HFF-Myc (cell line): ENCODE measurements around the gene SYNJ2.

ENCODE experiments used
- DNase-seq: peaks from one replicate; pipeline ENCODE4 v3.0.0-alpha.2; 2011; ENCODE audit warnings: low read depth; ENCODE audit errors: extremely low read depth
- H3K4me3 ChIP-seq: replicated peaks from 2 replicates; pipeline ENCODE4 v1.5.1; 2011; ENCODE audit warnings: low read depth, mild to moderate bottlenecking, control low read depth, low read length
- TF ChIP-seq, protein P1 (sequence below): IDR thresholded peaks from 2 replicates; pipeline ENCODE4 v1.5.1; 2012; ENCODE audit warnings: mild to moderate bottlenecking, low read depth, low read length, control low read depth; ENCODE audit errors: missing control alignments

The SYNJ2 gene

GRCh38 chr6:158029668-158030230 is 48.1 kb downstream of the SYNJ2 start:
- no peak for DNase-seq
- TF ChIP-seq, protein P1, sequence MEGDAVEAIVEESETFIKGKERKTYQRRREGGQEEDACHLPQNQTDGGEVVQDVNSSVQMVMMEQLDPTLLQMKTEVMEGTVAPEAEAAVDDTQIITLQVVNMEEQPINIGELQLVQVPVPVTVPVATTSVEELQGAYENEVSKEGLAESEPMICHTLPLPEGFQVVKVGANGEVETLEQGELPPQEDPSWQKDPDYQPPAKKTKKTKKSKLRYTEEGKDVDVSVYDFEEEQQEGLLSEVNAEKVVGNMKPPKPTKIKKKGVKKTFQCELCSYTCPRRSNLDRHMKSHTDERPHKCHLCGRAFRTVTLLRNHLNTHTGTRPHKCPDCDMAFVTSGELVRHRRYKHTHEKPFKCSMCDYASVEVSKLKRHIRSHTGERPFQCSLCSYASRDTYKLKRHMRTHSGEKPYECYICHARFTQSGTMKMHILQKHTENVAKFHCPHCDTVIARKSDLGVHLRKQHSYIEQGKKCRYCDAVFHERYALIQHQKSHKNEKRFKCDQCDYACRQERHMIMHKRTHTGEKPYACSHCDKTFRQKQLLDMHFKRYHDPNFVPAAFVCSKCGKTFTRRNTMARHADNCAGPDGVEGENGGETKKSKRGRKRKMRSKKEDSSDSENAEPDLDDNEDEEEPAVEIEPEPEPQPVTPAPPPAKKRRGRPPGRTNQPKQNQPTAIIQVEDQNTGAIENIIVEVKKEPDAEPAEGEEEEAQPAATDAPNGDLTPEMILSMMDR, result no peak
- no peak overlapping the region for H3K4me3 ChIP-seq

DNA sequence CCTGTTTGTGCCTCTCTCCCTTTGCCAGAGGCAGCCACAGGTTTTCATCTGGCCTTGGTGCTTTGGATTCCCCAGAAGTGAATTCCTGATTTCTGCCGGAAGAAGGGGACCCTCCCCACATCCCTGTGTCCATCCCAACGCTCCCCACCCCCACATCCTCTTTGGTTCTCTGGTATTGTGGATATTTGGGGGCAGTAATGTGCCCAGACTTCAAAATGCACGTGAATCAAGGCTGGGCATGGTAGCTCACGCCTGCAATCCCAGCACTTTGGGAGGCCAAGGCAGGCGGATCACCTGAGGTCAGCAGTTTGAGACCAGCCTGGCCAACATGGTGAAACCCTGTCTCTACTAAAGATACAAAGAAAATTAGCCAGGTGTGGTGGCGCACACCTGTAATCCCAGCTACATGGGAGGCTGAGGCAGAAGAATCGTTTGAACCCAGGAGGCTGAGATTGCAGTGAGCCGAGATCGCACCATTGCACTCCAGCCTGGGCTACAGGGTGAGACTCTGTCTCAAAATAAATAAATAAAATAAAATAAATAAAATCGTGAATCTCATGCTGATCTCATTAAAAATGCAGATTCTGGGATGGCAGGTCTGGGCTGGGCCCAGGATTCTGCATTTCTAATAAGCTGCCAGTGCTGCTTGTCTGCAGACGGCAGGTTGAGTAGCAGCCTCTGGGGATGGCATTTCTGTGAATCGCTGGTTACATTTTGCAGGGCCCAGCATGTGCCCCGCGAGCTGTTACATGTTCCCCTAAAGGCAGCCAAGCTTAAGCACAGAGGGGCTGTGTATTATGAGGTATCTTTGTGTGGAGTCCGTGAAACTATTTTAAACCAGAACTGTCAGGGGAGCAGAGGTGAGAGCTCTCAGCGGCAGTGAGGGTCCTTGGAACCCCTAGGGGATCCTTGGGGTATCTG is 49.0 kb downstream of the SYNJ2 start:
- TF ChIP-seq, protein P1, result no peak
- no peak overlapping the region for H3K4me3 ChIP-seq
- no peak for DNase-seq

- H3K4me3 ChIP-seq, result no peak overlapping the region
- DNase-seq, result no peak
- TF ChIP-seq, protein P1, result no peak
These were observed 50.0 kb downstream of the SYNJ2 start for GRCh38 chr6:158031381-158032353.

- DNase-seq, result no peak
- H3K4me3 ChIP-seq, result no peak overlapping the region
- TF ChIP-seq, protein P1, result no peak
These were observed 50.7 kb downstream of the SYNJ2 start for GRCh38 chr6:158032354-158032733.

DNA sequence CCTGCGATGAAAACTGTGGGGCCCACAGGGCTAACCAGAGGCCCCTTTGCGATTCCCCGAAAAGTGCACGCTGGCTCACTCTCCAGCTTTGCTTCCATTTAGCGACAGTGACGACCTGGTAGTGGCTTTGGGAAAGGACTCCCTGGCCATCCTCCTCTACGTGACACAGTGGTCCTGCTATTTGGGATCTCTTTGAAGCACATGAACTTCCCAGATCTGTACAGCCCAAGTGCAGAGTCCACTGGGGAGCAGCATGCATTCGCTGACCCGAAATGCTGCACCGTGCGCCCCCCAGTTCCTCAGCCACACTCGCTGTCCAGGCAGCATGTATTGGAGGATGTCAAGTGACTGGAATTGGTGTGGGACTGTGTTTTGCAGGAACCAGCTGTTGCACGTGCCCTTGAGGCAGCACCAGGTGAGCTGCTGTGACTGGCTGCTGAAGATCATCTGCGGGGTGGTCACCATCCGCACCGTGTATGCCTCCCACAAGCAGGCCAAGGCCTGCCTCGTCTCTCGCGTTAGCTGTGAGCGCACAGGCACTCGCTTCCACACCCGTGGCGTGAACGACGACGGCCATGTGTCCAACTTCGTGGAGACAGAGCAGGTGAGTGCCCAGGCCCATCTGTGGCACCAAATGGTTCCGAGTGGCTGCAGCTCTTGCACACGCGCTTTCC is 51.6 kb downstream of the SYNJ2 start:
- TF ChIP-seq, protein P1, result no peak
- no peak for DNase-seq
- H3K4me3 ChIP-seq, result no peak overlapping the region
